GM19395 (cell line): ENCODE measurements around the gene ARRB2.

Experiments used
- ATAC-seq: cut with Tn5 transposase; IDR thresholded peaks from one replicate; pipeline ENCODE4 v1.9.1; 2021; ENCODE audit warnings: mild to moderate bottlenecking, moderate library complexity; ENCODE audit not compliant: unreplicated experiment

The ARRB2 gene

GRCh38 chr17:4748686-4749085 lies 38.3 kb downstream of the ARRB2 start:
- ATAC-seq, result no peak

GRCh38 chr17:4750606-4751005 lies 40.2 kb downstream of the ARRB2 start:
- no peak for ATAC-seq

GRCh38 chr17:4751932-4752331 lies 41.5 kb downstream of the ARRB2 start:
- ATAC-seq, result no peak

- no peak for ATAC-seq
Measured at GRCh38 chr17:4753392-4753791, 43.0 kb downstream of the ARRB2 start.

GRCh38 chr17:4759776-4760236 lies 49.4 kb downstream of the ARRB2 start:
- no peak for ATAC-seq

GRCh38 chr17:4764595-4764994 lies 54.2 kb downstream of the ARRB2 start:
- ATAC-seq, result no peak

- ATAC-seq, result no peak
Measured at GRCh38 chr17:4766201-4766600, 55.8 kb downstream of the ARRB2 start.

- ATAC-seq, result no peak
Measured at GRCh38 chr17:4766723-4767122, 56.3 kb downstream of the ARRB2 start.

GRCh38 chr17:4768298-4768697 lies 57.9 kb downstream of the ARRB2 start:
- no peak for ATAC-seq

GRCh38 chr17:4769628-4770027 lies 59.2 kb downstream of the ARRB2 start:
- ATAC-seq, result no peak
